A673 (cell line): ENCODE results near the gene CFAP97D1. TPM values are rescaled to one million over a fixed set of nuclear protein-coding genes. Genes with fewer than 3 reads are reported as not detected.

Experiments used
- BruUV-seq: library from RNA; stranded (reverse); fragments of 400-500 nt; replicated peaks from 2 replicates; lab custom pipeline; 2021; lab: Mats Ljungman, UMichigan
- CTCF ChIA-PET: fragments of 300-600 bp; sonication (Branson Sonifier 250); formaldehyde crosslinking; loops from one replicate; lab custom pipeline; 2022; ENCODE audit warnings: antibody characterized with exemption; lab: Charles Lee
- POLR2A ChIA-PET: fragments of 300-600 bp; sonication (Branson Sonifier 250); formaldehyde crosslinking; loops from one replicate; lab custom pipeline; 2022; ENCODE audit warnings: antibody characterized with exemption; ENCODE audit not compliant: low non-redundant PET; lab: Charles Lee
- DNase-seq: peaks from one replicate; pipeline ENCODE4 v3.0.0-alpha.2; 2015; ENCODE audit warnings: low spot score
- H3K27ac ChIP-seq: fragments of 200-600 bp; sonication (generic); 2 replicates; pipeline ENCODE4 v1.5.1; 2016; ENCODE audit warnings: mixed run types, low read depth, mild to moderate bottlenecking, mixed read lengths, antibody characterized with exemption, low read length; ENCODE audit not compliant: poor library complexity, severe bottlenecking
- H3K27me3 ChIP-seq: fragments of 200-600 bp; sonication (generic); replicated peaks from 2 replicates; pipeline ENCODE4 v1.6.1; 2017; ENCODE audit warnings: mixed run types, low read depth, mild to moderate bottlenecking, mixed read lengths, antibody characterized with exemption, low read length; ENCODE audit not compliant: insufficient read depth, poor library complexity
- H3K36me3 ChIP-seq: fragments of 200-600 bp; sonication (generic); 2 replicates; pipeline ENCODE4 v1.6.1; 2016; ENCODE audit warnings: mixed run types, mild to moderate bottlenecking, mixed read lengths, antibody characterized with exemption, low read length; ENCODE audit not compliant: insufficient read depth, poor library complexity, severe bottlenecking
- H3K4me1 ChIP-seq: fragments of 200-600 bp; sonication (generic); 2 replicates; pipeline ENCODE4 v1.6.1; 2017; ENCODE audit warnings: mixed run types, mild to moderate bottlenecking, mixed read lengths, antibody characterized with exemption, low read length; ENCODE audit not compliant: insufficient read depth, poor library complexity, severe bottlenecking
- H3K4me3 ChIP-seq: fragments of 200-600 bp; sonication (generic); 2 replicates; pipeline ENCODE4 v1.5.1; 2016; ENCODE audit warnings: low read depth, mixed run types, mild to moderate bottlenecking, mixed read lengths, low read length; ENCODE audit not compliant: poor library complexity, severe bottlenecking
- H3K9me3 ChIP-seq: fragments of 200-600 bp; sonication (generic); 2 replicates; pipeline ENCODE4 v1.6.1; 2016; ENCODE audit warnings: mixed run types, low read depth, mild to moderate bottlenecking, mixed read lengths, antibody characterized with exemption, low read length; ENCODE audit not compliant: poor library complexity, severe bottlenecking
- CTCF ChIP-seq: fragments of 300-800, 200-600 bp; sonication (generic); conservative IDR thresholded peaks from 2 replicates; pipeline ENCODE4 v1.5.1; 2017; ENCODE audit warnings: low read depth, mild to moderate bottlenecking, antibody characterized with exemption, low read length, moderate library complexity, mixed read lengths
- EZH2 ChIP-seq: fragments of 200-600 bp; sonication (generic); IDR thresholded peaks from 2 replicates; pipeline ENCODE4 v1.6.1; 2017; ENCODE audit warnings: borderline replicate concordance, low read depth, mild to moderate bottlenecking, mixed read lengths, antibody characterized with exemption, low read length; ENCODE audit not compliant: poor library complexity, severe bottlenecking
- intact Hi-C: fragments of 100-400 bp; cut with micrococcal nuclease; formaldehyde crosslinking; loops from one replicate; pipeline ENCODE4 v1.10.0; 2022; ENCODE audit not compliant: unreplicated experiment
- total RNA-seq: library from RNA; stranded (reverse); gene quantifications from 2 replicates; pipeline ENCODE4 v1.2.3, GENCODE V29; 2021

Gene CFAP97D1
- total RNA-seq, 1 experiment from 2014 or later: not detected

- TF ChIP-seq EZH2: no peak
- TF ChIP-seq CTCF: no peak
- no peak overlapping the region for H3K4me3 ChIP-seq
- DNase-seq: no peak
- no peaks in the 10 kb centered on the region for H3K9me3 ChIP-seq
- H3K36me3 ChIP-seq: no peaks in the 10 kb centered on the region
- POLR2A ChIA-PET: no interaction called here
- H3K27me3 ChIP-seq: no peaks in the 10 kb centered on the region
- intact Hi-C loops: no loop called here
- CTCF ChIA-PET: no interaction called here
- no TSS peak for BruUV-seq
- no peak overlapping the region for H3K27ac ChIP-seq
- H3K4me1 ChIP-seq: no peaks in the 10 kb centered on the region
These were observed 8.8 kb upstream of the CFAP97D1 start for GRCh38 chr17:43771463-43771862.

- H3K4me1 ChIP-seq: no peaks in the 10 kb centered on the region
- ChIA-PET POLR2A (no interaction called here), CTCF (no interaction called here)
- no peaks in the 10 kb centered on the region for H3K36me3 ChIP-seq
- TF ChIP-seq EZH2 (no peak), CTCF (no peak)
- DNase-seq: no peak
- intact Hi-C loops: no loop called here
- H3K4me3 ChIP-seq: no peak overlapping the region
- H3K27me3 ChIP-seq: no peaks in the 10 kb centered on the region
- H3K27ac ChIP-seq: no peak overlapping the region
- no peaks in the 10 kb centered on the region for H3K9me3 ChIP-seq
- no TSS peak for BruUV-seq
These were observed 7.2 kb upstream of the CFAP97D1 start for GRCh38 chr17:43772877-43773648.

- Histone ChIP-seq H3K9me3 (no peaks in the 10 kb centered on the region), H3K36me3 (no peaks in the 10 kb centered on the region), H3K27me3 (no peaks in the 10 kb centered on the region), H3K4me3 (no peak overlapping the region), H3K27ac (no peak overlapping the region), H3K4me1 (no peaks in the 10 kb centered on the region)
- no TSS peak for BruUV-seq
- DNase-seq: no peak
- ChIA-PET CTCF (interaction anchor here (0.7 kb wide), 1 partner anchor 79 kb away, joined by 8 read pairs; no protein-coding TSS in a partner anchor), POLR2A (no interaction called here)
- TF ChIP-seq CTCF (no peak), EZH2 (no peak)
- intact Hi-C loops: no loop called here
These were observed 5.7 kb upstream of the CFAP97D1 start for GRCh38 chr17:43774304-43775250.
